ENCODE results near the gene CAPN6.

CAPN6 gene

GRCh38 chrX:111265486-111265885 lies 4.8 kb downstream of the CAPN6 start:
- ChIA-PET CTCF (no interaction called here), POLR2A (no interaction called here)
- no peak for DNase-seq (ENCODE audit: extremely low spot score)
- TF ChIP-seq CTCF (IDR thresholded peaks at IDR 0.05; ENCODE audit: control extremely low read depth, extremely low read depth, low read depth, missing control alignments): no peak

GRCh38 chrX:111264385-111264784 lies 5.9 kb downstream of the CAPN6 start:
- DNase-seq (ENCODE audit: extremely low spot score): no peak
- no peak for TF ChIP-seq CTCF (IDR thresholded peaks at IDR 0.05; ENCODE audit: control extremely low read depth, extremely low read depth, low read depth, missing control alignments)
- ChIA-PET POLR2A (no interaction called here), CTCF (no interaction called here)

- POLR2A ChIA-PET: no interaction called here
- TF ChIP-seq CTCF (IDR thresholded peaks at IDR 0.05; ENCODE audit: control extremely low read depth, extremely low read depth, low read depth, missing control alignments): no peak
- no peak for DNase-seq (ENCODE audit: extremely low spot score)
- CTCF ChIA-PET: no interaction called here
These were observed 8.2 kb downstream of the CAPN6 start for GRCh38 chrX:111262086-111262485.

- no peak for TF ChIP-seq CTCF (IDR thresholded peaks at IDR 0.05; ENCODE audit: control extremely low read depth, extremely low read depth, low read depth, missing control alignments)
- ChIA-PET POLR2A (no interaction called here), CTCF (no interaction called here)
These were observed 9.8 kb downstream of the CAPN6 start for GRCh38 chrX:111260451-111260850.

GRCh38 chrX:111259559-111259958 lies 10.7 kb downstream of the CAPN6 start:
- ChIA-PET CTCF (interaction anchor here (1.3 kb wide), 1 partner anchor 15 kb away, joined by 4 read pairs; no protein-coding TSS in a partner anchor), POLR2A (no interaction called here)
- DNase-seq (ENCODE audit: extremely low spot score): no peak
- TF ChIP-seq CTCF (IDR thresholded peaks at IDR 0.05; ENCODE audit: control extremely low read depth, extremely low read depth, low read depth, missing control alignments): no peak

More at GRCh38 chrX:111260451-111260850, 9.8 kb downstream of the CAPN6 start:
- DNase-seq (ENCODE audit: extremely low spot score): no peak

- POLR2A ChIA-PET: no interaction called here
- no peak for TF ChIP-seq CTCF (IDR thresholded peaks at IDR 0.05; ENCODE audit: control extremely low read depth, extremely low read depth, low read depth, missing control alignments)
- DNase-seq (ENCODE audit: extremely low spot score): no peak
- CTCF ChIA-PET: no interaction called here
These were observed 12.6 kb downstream of the CAPN6 start for GRCh38 chrX:111257733-111258132.
